SK-N-MC (cell line): Measurements from ENCODE around the gene NAA35.

Experiments
- EZH2 ChIP-seq: fragments of 200-600 bp; sonication (generic); IDR thresholded peaks from one replicate; pipeline ENCODE4 v1.6.1; 2017; ENCODE audit warnings: antibody characterized with exemption
- POLR2AphosphoS5 ChIP-seq: IDR thresholded peaks from 2 replicates; pipeline ENCODE4 v1.6.1; 2012; ENCODE audit warnings: mild to moderate bottlenecking, low read depth, low read length, borderline replicate concordance

GRCh38 chr9:85978496-85978895, 37.5 kb downstream of the NAA35 start:
- TF ChIP-seq POLR2AphosphoS5 (no peak), EZH2 (no peak)
